NCI-H2227 (cell line): Measurements from ENCODE around the gene ULK4.
A peak's percentile ranks its signal among the peaks of the same experiment; 100 is the strongest.
"Not testable (repeated sequence)": the region's sequence is repeated elsewhere in the genome, so short reads cannot be mapped to it uniquely, and the experiment has no call there.

ENCODE experiments used
- DNase-seq: peaks from one replicate; lab custom pipeline; 2025; ENCODE audit not compliant: unreplicated experiment; lab: John Stamatoyannopoulos, UW

ULK4 gene

DNA sequence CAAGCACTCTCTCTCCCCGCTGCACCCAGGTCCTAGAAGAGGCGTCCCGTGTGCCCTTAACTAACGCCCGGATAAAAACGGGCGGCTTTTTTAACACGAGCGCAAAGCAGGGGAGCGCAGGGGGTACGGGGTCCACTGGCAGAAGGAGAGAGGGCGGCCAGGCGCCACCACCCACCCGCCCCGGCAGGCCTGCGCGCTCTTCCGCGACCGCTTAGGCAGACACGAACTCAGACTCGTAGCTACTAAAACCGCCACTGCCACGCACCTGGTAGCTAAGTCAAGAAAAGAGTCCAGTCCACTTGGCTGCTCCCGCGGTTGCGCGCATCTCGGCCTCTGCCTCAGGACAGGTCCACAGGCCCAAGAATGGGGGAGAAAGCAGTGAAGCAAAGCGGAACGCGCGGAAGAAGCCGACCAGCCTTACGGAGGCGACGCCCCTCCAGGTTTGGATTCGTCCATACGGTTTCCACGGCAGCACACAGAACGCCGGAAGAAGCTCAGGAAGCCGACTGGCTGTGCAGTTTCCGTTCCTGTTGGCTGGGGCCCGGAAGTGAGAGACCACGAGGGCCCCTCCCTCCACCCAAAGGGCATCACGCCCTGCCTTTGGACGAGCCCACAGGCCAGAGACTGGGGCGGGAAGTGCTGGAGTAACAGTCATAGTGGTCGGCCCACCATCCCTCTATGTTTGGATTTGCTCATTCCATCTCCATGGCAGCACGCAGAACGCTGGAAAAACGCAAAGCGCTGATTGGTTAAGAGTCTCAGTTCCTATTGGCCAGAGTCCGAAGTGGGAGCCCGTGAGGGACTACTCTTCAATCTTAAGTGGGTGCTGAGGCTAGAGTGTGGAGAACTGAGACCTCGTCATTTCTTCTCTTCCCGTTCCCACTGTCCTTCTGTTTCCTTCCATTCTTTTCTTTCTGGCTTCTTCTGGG lies at the start of gene ULK4:
Gene ULK4, minus strand, starts transcription at position 353 of the 929 bp plus-strand sequence. CDS start 7,344 bp downstream, outside the sequence.
- peak; percentile 100 for DNase-seq

DNA sequence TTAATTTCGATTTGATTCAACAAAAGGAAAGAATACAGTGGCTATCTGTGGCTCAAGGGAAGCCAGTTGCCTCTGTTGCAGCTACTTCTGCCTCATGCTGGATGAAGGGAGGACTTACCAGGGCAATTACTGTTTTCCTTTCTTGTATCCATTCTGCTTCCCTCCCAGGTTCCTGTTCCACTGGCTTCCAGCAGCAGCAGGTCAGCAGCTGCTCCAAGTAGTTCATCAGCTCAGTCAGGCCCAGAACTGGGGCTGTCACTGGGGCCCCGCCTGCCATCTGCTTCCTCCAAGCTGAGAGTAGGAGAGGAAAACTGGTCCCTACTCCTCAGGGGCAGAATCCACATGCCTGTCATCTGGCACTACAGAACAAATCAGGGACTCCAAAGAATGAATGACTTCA lies 48.6 kb upstream of the ULK4 start:
- peak; percentile 58 for DNase-seq

DNA sequence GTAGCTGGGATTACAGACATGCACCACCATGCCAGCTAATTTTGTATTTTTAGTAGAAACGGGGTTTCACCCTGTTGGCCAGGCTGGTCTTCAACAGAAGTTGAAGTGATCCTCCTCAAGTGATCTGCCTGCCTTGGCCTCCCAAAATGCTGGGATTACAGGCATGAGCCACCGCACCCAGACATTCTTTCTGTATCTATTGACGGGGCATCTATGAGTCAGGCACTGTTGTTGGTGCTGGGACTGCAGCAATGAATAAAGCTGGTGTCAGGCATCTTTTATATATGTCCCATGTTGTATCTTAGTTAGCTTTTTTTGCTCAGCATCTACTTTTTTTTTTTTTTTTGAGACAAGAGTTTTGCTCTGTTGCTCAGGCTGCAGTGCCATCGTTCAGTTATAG lies 47.6 kb upstream of the ULK4 start:
- no peak for DNase-seq

DNA sequence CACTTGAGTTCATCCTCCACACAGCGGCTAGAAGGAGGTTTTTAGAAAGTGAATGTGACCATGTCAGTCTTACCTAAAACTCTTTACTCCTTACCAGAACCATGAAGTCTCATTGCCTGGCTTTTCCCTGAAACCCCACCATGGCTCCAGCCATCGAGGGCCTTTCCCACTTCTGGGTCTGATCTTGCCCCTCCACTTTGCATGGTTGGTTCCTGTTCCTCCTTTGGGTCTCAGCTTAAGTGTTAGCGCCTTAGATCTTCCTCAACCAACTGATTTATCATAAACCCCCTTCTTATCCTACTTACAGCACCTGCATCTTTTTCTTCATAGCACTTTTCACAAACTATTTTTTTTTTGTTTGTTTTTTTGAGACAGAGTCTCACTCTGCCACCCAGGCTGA lies 45.9 kb upstream of the ULK4 start:
- no peak for DNase-seq

DNA sequence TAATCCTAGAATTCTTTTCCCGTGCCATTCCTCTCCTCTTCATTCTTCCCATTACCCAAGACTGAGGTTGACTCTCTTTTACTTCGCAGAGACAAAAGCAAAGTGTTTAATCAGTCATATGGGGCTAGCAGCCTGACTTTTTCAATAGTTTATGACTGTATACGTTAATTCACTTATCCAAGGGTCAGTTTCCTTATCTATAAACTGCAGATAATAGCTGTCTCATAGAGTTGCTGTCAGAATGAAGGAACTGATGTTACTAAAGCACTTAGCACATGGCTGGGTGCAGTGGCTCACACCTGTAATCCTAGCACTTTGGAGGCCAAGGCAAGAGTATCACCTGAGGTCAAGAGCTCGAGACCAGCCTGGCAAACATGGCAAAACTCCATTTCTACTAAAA lies 43.5 kb upstream of the ULK4 start:
- no peak for DNase-seq

DNA sequence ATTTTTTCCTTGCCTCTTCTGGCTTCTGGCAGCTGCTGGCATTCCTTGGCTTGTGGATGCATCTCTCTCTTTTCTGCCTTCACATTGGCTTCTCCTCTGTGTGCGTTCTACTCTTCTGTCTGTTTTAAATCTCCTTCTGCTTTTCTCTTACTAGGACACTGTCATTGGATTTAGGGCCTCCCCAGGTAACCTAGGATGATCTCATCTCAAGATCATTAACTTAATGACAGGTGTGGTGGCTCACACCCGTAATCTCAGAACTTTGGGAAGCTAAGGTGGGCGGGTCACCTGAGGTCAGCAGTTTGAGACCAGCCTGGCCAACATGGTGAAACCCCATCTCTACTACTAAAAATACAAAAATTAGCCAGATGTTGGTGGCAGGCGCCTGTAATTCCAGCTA lies 40.9 kb upstream of the ULK4 start:
- DNase-seq = no peak

DNA sequence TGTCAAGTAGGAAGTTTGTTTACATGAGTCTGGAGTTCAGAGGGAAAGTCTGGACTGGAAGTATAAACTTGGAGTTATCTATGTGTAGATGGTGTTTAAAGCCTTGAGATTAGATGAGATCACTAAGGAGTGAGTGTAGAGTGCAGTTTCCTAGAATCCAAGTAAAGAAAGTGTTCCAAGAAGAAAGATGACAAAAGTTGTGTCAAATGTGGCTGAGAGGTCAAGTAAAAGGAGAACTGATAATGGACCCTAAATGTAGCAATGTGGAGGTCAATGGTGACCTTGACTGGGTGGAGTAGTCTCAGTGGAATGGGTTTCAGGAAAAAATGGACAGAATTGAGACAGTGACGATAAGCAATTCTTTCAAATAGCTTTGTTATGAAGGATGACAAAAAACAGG lies 39.9 kb upstream of the ULK4 start:
- no peak for DNase-seq

DNA sequence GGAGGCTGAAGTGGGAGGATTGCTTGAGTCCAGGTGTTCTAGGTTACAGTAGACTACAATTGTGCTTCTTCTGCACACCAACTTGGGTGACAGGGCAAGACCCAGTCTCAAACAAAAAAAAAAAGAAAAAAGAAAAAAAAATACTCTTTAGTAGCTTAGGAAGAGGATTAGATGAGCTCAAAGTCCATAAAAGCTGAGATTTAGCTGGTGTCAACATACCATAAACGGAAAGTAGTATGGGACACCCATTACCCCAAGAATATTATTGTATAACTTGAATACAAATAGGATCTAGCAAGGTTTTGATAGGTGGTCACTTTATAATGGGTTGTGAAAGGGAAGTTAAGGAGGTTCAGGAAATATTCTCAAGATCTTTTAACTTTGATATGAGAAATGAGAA lies 38.0 kb upstream of the ULK4 start:
- DNase-seq = no peak

DNA sequence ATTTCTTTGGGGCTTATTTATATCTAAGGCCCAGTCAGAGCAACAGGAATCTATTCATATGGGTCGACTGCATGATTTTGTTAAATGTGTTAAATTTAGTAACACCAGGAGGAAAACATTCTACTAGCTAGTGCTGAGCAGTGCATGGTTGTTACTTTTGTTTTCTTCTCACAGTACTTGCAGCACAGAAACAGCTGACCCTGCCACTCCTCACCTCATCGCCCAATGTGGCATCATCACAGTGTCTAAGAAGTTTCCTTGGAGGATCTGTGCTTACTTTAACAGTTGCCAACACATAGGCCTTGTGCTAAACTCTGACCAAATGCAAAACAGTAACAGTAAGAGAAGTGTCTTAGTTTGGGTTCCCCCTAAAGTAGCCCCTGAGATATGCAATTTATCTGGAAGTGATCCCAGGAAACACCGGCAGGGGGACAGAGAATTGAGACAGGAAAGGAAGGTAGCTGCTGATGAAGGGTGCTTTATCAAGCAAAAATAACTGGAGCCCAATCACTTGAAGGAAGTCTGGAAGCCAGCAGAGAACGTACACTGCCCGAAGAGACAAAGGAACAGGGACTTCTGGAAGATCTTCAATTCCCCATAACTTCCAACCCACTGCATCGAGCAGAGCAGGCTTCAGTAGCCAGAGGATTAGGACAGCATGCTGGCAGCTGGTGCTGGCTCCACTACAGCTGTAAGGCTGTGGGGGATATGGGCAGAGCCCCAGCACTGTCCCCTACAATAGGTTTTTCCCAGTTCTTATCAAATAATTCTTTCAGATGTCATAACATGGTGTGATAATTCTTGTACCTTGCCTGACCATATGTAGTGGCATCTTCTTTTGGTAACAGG lies 36.0 kb upstream of the ULK4 start:
- no peak for DNase-seq

DNA sequence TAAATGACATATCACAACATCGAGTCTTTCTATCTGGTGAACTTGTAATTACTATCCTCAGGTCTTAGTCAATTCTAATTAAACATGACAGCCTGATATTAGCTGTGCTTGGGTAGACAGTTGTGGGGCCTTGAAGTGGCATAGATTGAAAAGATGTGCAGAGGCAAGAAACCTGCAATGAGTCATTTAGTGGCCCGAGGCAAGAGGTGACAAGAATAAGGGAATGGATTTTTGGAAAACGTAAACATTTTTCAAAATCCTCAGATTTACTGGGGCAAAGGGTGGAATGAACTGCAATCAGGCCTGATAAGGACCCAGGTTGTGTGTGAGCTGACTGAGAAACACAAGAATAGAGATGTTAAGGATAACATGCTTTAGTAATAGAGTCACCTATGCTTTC lies 29.5 kb upstream of the ULK4 start:
- peak; percentile 8 for DNase-seq

DNA sequence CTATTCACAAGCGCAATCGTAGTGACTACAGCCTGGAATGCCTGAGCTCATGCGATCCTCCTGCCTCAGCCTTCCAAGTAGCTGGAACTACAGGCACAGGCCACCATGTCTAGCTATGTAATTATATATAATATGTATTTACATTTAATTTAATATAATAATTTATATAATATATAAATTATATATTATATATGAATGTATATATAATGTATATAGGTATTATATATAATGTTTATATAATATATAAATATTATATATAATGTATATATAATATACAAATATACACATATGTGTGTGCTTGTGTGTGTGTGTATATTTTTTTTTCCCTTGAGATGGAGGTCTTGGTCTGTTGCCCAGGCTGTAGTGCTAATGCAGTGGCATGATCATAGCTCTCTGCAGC lies 27.6 kb upstream of the ULK4 start:
- DNase-seq = no peak

DNA sequence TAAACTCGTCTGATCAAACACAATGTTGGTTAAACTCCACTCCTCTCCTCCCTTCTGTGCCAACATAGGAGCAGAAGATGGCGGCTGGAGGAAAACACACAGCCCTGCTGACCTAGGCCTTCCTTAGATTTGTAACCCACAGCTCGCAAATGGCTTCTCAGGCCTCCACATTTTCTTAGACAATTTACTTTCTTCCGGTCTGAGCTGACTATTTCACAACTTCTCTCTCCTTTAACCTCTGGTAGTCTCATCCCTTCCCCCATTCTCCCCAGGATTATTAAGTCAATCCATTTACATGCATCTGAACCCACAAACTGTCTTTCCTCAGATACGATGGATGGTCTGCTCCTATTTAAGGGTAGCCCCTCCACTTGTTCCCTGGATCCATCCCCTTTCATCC lies 25.7 kb upstream of the ULK4 start:
- DNase-seq = no peak

DNA sequence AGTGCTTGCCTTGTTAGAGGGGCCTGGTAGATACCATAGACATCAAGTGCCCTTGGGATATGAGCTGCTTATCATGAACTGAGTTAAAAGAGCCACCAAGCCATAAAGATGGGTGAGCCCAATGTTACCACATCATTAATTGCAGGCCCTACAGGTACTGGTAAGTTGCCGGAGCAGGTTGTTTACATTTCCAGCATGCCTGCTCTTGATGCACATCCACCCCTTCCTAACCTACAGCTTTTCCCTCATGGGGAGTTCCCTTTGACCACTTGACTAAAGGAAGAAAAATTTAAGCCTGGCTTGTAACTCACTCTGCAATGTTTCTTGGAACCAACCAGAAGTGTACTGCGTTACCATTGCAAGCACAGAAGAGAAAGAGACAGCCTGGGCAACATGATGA lies 24.7 kb upstream of the ULK4 start:
- DNase-seq = no peak

DNA sequence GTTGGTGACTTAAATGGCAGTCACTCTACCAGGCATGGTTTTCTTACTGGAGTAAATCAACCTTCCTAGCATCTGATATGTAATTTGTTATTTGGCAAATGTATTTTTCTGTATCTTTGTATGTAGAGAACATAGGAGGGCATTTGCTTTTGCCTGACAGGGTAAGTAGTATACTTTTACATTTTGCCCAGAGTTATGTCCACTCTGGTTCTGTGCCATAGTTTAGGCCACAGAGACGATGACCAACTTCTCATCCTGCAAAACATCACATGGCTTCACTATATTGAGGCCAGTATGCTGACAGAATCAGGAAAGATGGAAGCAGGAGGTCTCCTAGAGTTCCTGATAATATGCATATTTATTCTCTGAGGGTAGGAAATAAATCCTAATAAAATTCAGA lies 23.1 kb upstream of the ULK4 start:
- DNase-seq = no peak

DNA sequence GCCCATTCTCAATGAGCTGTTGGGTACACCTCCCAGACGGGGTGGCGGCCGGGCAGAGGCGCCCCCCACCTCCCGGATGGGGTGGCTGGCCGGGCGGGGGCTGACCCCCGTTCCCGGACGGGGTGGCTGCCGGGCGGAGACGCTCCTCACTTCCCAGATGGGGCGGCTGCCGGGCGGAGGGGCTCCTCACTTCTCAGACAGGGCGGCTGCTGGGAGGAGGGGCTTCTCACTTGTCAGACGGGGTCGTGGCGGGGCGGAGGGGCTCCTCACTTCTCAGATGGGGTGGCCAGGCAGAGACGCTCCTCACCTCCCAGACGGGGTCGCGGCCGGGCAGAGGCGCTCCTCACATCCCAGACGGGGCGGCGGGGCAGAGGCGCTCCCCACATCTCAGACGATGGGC lies 21.2 kb upstream of the ULK4 start:
- not testable (repeated sequence) for DNase-seq

DNA sequence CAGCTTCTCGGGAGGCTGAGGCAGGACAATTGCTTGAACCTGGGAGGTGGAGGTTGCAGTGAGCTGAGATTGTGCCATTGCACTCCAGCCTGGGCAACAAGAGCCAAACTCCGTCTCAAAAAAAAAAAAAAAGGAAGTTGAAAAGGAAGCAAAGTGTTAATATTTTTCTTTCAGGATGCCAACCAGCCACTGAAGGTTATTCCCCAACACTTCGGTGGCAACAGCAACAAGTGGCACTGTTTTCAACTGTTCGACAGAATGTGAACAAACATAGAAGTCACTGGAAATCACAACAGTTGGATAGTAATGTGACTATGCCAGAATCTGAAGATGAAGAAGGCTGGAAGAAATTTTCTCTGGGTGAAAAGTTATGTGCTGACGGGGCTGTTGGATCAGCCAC lies 15.5 kb upstream of the ULK4 start:
- DNase-seq = not testable (repeated sequence)

DNA sequence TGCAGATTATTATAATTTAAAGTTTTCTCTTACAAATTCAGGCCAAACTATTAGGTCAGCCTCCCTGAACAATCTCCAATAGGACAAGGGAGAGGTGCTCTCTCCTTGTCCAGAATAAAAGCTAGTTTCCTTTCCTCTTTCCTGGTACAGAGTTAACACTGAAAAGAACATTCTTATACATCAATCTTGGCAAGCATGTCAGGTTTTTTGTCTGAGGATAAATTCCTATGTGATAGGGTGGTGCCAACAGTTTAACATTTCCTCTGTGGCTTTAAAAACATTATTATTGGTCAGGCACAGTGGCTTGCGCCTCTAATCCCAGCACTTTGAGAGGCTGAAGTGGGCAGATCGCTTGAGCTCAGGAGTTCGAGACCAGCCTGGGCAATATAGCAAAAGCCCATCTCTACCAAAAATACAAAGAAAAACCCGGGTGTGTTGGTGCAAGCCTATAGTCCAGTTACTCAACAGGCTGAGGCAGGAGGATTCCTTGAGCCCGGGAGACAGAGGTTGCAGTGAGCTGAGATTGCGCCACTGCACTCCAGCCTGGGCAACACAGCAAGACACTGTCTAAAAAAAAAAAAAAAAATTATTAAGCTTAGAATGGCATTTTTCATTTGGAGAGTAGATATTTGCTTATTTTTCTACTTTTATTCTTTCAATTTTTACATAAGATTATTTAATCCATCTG lies 13.7 kb upstream of the ULK4 start:
- no peak for DNase-seq

DNA sequence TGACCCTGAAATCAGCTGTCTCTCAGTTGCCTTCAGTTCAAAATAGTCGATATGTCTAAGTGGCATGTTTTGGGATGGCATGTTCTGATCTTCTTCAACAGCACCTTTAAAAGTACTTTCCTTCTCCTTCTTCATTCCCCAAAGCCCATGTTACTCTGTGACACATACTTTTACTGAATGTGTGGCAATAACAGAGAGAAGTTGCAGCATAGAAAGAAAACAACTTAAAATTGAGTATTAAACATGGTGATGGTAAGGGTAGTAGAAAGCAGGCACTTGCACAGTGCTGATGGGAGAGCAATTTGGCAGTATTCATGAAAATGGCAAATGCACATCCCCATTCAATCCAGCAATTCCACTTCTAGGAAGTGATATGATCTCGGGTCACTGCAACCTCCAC lies 12.3 kb upstream of the ULK4 start:
- DNase-seq = no peak

DNA sequence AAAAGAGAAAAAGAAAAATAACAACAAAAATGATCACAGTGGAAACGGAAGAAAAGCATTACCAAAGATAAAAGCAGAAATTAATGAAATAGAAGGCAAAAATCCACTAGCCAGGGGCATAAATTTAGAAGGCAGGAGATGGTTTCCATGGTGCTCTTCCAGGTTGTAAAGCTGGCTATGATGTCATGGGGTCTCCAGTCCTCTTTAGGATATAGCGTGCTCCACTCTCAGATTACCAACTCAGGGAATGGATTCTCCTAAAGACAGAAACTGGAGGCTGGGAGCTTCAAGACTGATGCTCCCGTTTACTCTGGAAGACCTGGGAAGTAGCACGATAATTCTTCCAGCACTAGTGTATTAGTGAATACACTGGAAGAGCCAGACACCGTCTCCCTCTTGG lies 10.9 kb upstream of the ULK4 start:
- DNase-seq = no peak

DNA sequence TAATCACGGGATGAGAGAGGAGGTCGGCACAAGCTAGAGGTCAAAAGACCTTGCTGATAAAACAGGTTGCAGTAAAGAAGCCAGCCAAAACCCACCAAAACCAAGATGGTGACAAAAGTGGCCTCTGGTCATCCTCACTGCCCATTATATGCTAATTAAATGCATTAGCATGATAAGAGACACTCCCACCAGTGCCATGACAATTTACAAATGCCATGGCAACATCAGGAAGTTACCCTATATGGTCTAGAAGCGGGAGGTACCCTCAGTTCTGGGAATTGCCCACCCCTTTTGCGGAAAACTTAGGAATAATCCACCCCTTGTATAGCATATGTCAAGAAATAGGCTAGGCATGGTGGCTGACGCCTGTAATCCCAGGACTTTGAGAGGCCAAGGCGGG lies 4.3 kb upstream of the ULK4 start:
- DNase-seq = no peak

DNA sequence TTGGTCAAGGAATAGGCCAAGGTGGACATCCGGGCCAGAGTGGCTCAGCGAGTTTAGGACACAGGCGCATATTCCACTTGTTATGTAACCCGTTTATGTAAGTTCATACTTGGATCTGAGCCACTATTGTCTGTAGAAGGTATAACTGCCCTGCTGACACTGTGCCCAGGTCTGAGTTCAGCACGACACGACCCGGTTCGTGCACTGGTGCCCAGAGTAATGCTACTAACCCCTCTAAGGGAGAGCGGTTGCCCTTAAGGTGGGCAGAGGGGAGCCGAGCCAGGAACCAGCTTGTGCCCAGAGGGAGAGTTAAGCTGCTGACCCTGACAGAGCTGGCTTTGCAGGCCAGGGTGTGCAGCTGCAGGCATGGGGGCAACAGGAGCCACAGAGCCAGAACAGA lies 1.9 kb upstream of the ULK4 start:
- DNase-seq = no peak
